Measurements from ENCODE around the gene AQP10. TPM values are rescaled to one million over a fixed set of nuclear protein-coding genes. Genes with fewer than 3 reads are reported as not detected.
"Not testable (repeated sequence)": the region's sequence is repeated elsewhere in the genome, so short reads cannot be mapped to it uniquely, and the experiment has no call there.

Gene AQP10
- total RNA-seq, 2 experiments from 2014 or later, result not detected

GRCh38 chr1:154309136-154309535 is 11.8 kb upstream of the AQP10 start:
- H3K4me1 Mint-ChIP-seq; POLR2A ChIA-PET; H3K9me3 Mint-ChIP-seq; H3K27ac Mint-ChIP-seq; H3K27me3 Mint-ChIP-seq; H3K4me3 Mint-ChIP-seq; H3K36me3 Mint-ChIP-seq; DNase-seq; ATAC-seq (ENCODE audit: low read depth): not testable (repeated sequence)

GRCh38 chr1:154312229-154313065 is 8.4 kb upstream of the AQP10 start:
- H3K27ac Mint-ChIP-seq; ATAC-seq (ENCODE audit: low read depth); H3K4me3 Mint-ChIP-seq; H3K27me3 Mint-ChIP-seq; H3K9me3 Mint-ChIP-seq; DNase-seq; POLR2A ChIA-PET; H3K36me3 Mint-ChIP-seq; H3K4me1 Mint-ChIP-seq: not testable (repeated sequence)

- H3K27me3 Mint-ChIP-seq, result peaks cover 4% of the 10 kb centered on the region
These were observed 7.9 kb upstream of the AQP10 start for GRCh38 chr1:154313066-154313356.

GRCh38 chr1:154314226-154314625 is 6.7 kb upstream of the AQP10 start:
- ATAC-seq (ENCODE audit: low read depth); H3K4me1 Mint-ChIP-seq; H3K36me3 Mint-ChIP-seq; H3K9me3 Mint-ChIP-seq; H3K27ac Mint-ChIP-seq; H3K4me3 Mint-ChIP-seq; POLR2A ChIA-PET; DNase-seq; H3K27me3 Mint-ChIP-seq: not testable (repeated sequence)

More at GRCh38 chr1:154313066-154313356, 7.9 kb upstream of the AQP10 start:
- ATAC-seq (ENCODE audit: low read depth) (no peak), DNase-seq (no peak)
- H3K4me3 Mint-ChIP-seq, result no peak overlapping the region
- peaks cover 3% of the 10 kb centered on the region for H3K36me3 Mint-ChIP-seq
- H3K9me3 Mint-ChIP-seq, result peaks cover 3% of the 10 kb centered on the region
- no peak overlapping the region for H3K27ac Mint-ChIP-seq
- POLR2A ChIA-PET, result no interaction called here
- no peaks in the 10 kb centered on the region for H3K4me1 Mint-ChIP-seq

- Mint-ChIP-seq H3K4me3 (no peak overlapping the region), H3K4me1 (no peaks in the 10 kb centered on the region), H3K27ac (no peak overlapping the region), H3K27me3 (peaks cover 7% of the 10 kb centered on the region), H3K36me3 (peaks cover 4% of the 10 kb centered on the region), H3K9me3 (peaks cover 5% of the 10 kb centered on the region)
- POLR2A ChIA-PET, result no interaction called here
- ATAC-seq (ENCODE audit: low read depth) (no peak), DNase-seq (no peak)
These were observed 4.2 kb upstream of the AQP10 start for GRCh38 chr1:154316704-154317103.

- POLR2A ChIA-PET, result no interaction called here
- H3K36me3 Mint-ChIP-seq, result peaks cover 4% of the 10 kb centered on the region
- H3K27me3 Mint-ChIP-seq, result peaks cover 12% of the 10 kb centered on the region
- no peak overlapping the region for H3K4me3 Mint-ChIP-seq
- H3K27ac Mint-ChIP-seq, result no peak overlapping the region
- peaks cover 5% of the 10 kb centered on the region for H3K9me3 Mint-ChIP-seq
- no peaks in the 10 kb centered on the region for H3K4me1 Mint-ChIP-seq
- no peak for ATAC-seq (ENCODE audit: low read depth)
- DNase-seq, result no peak
These were observed 2.5 kb upstream of the AQP10 start for GRCh38 chr1:154318386-154318785.

GRCh38 chr1:154321609-154321934 is 679 bp downstream of the AQP10 start:
- DNase-seq; POLR2A ChIA-PET; H3K4me3 Mint-ChIP-seq; H3K27ac Mint-ChIP-seq; ATAC-seq (ENCODE audit: low read depth); H3K36me3 Mint-ChIP-seq; H3K9me3 Mint-ChIP-seq: not testable (repeated sequence)
- Mint-ChIP-seq H3K4me1 (peaks cover 14% of the 10 kb centered on the region), H3K27me3 (peaks cover 12% of the 10 kb centered on the region)

- H3K9me3 Mint-ChIP-seq, result no peaks in the 10 kb centered on the region
- no peak for ATAC-seq (ENCODE audit: low read depth)
- POLR2A ChIA-PET, result interaction anchor here (4.9 kb wide), 1 partner anchor 12 kb away, joined by 46 read pairs; no protein-coding TSS in a partner anchor
- H3K4me1 Mint-ChIP-seq, result peaks cover 29% of the 10 kb centered on the region
- no peak overlapping the region for H3K27ac Mint-ChIP-seq
- no peak overlapping the region for H3K4me3 Mint-ChIP-seq
- H3K36me3 Mint-ChIP-seq, result no peaks in the 10 kb centered on the region
- no peak for DNase-seq
- H3K27me3 Mint-ChIP-seq, result peaks cover 12% of the 10 kb centered on the region
These were observed 2.6 kb downstream of the AQP10 start for GRCh38 chr1:154323493-154323892.

GRCh38 chr1:154324241-154324640 is 3.3 kb downstream of the AQP10 start:
- DNase-seq (no peak), ATAC-seq (ENCODE audit: low read depth) (no peak)
- POLR2A ChIA-PET, result interaction anchor here (0.5 to 4.9 kb wide), 4 partner anchors 12 to 209 kb away, joined by 3 to 46 read pairs (median 9); no protein-coding TSS in a partner anchor
- Mint-ChIP-seq H3K4me1 (peaks cover 32% of the 10 kb centered on the region), H3K36me3 (no peaks in the 10 kb centered on the region), H3K27ac (peak overlapping the region; percentile 90), H3K4me3 (peak overlapping the region; percentile 97), H3K27me3 (peaks cover 12% of the 10 kb centered on the region), H3K9me3 (no peaks in the 10 kb centered on the region)

- ATAC-seq (ENCODE audit: low read depth) (peak; percentile 46), DNase-seq (peak; percentile 80)
- Mint-ChIP-seq H3K27me3 (peaks cover 12% of the 10 kb centered on the region), H3K27ac (peak within 1 kb of the TSS; percentile 90), H3K4me1 (peaks cover 39% of the 10 kb centered on the region), H3K36me3 (no peaks in the 10 kb centered on the region), H3K9me3 (no peaks in the 10 kb centered on the region), H3K4me3 (peak within 1 kb of the TSS; percentile 97)
- POLR2A ChIA-PET, result interaction anchor here (1.1 to 4.9 kb wide), 4 partner anchors 11 to 52 kb away, joined by 4 to 46 read pairs (median 11); no protein-coding TSS in a partner anchor
These were observed 4.0 kb downstream of the AQP10 start, which contains the start of gene ATP8B2 for GRCh38 chr1:154324669-154325582. TSS of gene ATP8B2 (plus strand) at chr1:154325525. CDS start at chr1:154328142, 2,617 bp downstream.

- no peaks in the 10 kb centered on the region for H3K9me3 Mint-ChIP-seq
- H3K4me3 Mint-ChIP-seq, result peak overlapping the region; percentile 94
- peaks cover 12% of the 10 kb centered on the region for H3K27me3 Mint-ChIP-seq
- POLR2A ChIA-PET, result interaction anchor here (1.1 to 4.9 kb wide), 6 partner anchors 10 to 348 kb away, joined by 3 to 46 read pairs (median 6); partner anchors contain the start of genes HAX1, JTB and UBAP2L
- peak overlapping the region; percentile 88 for H3K27ac Mint-ChIP-seq
- ATAC-seq (ENCODE audit: low read depth) (peak; percentile 3), DNase-seq (peak; percentile 76)
- peaks cover 4% of the 10 kb centered on the region for H3K36me3 Mint-ChIP-seq
- H3K4me1 Mint-ChIP-seq, result peaks cover 48% of the 10 kb centered on the region
These were observed 5.0 kb downstream of the AQP10 start for GRCh38 chr1:154325583-154326545.

GRCh38 chr1:154326546-154327465 is 5.9 kb downstream of the AQP10 start:
- Mint-ChIP-seq H3K36me3 (peaks cover 12% of the 10 kb centered on the region), H3K27ac (peak overlapping the region; percentile 88), H3K27me3 (peaks cover 5% of the 10 kb centered on the region), H3K4me3 (peak overlapping the region; percentile 94), H3K9me3 (no peaks in the 10 kb centered on the region), H3K4me1 (peaks cover 54% of the 10 kb centered on the region)
- POLR2A ChIA-PET, result interaction anchor here (1.1 to 4.9 kb wide), 6 partner anchors 9 to 349 kb away, joined by 3 to 46 read pairs (median 9); partner anchors contain the start of genes HAX1, JTB and UBAP2L
- DNase-seq (no peak), ATAC-seq (ENCODE audit: low read depth) (no peak)

Measured in activated naive CD8-positive, alpha-beta T cell treated with anti-CD3 and anti-CD28 coated beads, Interleukin-2, amount 10 ng/mL, durations not matched to agents 7 days and 5 days (primary cell).